ENCODE measurements around the gene PHKB. TPM values are rescaled to one million over a fixed set of nuclear protein-coding genes. Genes with fewer than 3 reads are reported as not detected.
A peak's percentile ranks its signal among the peaks of the same experiment; 100 is the strongest.

The PHKB gene
- total RNA-seq, 1 experiment from 2014 or later, result 87.4 TPM

GRCh38 chr16:47568351-47568750, 107.2 kb downstream of the PHKB start:
- Histone ChIP-seq H3K9me3 (ENCODE audit: low read length) (no peaks in the 10 kb centered on the region), H3K4me2 (ENCODE audit: low read depth, low read length, poor library complexity, severe bottlenecking) (no peak overlapping the region), H3K9ac (ENCODE audit: low read length) (no peak overlapping the region), H2AFZ (ENCODE audit: low read length) (no peak overlapping the region), H3K27me3 (ENCODE audit: low read length) (no peaks in the 10 kb centered on the region), H3K79me2 (ENCODE audit: low read length) (0 out of 2 replicates have a peak, but pooled peaks cover 4% of the 10 kb centered on the region), H3K4me1 (ENCODE audit: low read length) (peaks cover 11% of the 10 kb centered on the region), H4K20me1 (ENCODE audit: insufficient read depth, low read depth, low read length) (no peaks in the 10 kb centered on the region), H3K4me3 (ENCODE audit: low read length) (no peak overlapping the region), H3K27ac (ENCODE audit: low read length) (no peak overlapping the region), H3K9me2 (replicated peaks; ENCODE audit: insufficient read depth, low read length) (no peaks in the 10 kb centered on the region), H3K36me3 (ENCODE audit: insufficient read depth, low read length) (no peaks in the 10 kb centered on the region)
- DNase-seq, result no peak

GRCh38 chr16:47571049-47571448, 109.9 kb downstream of the PHKB start:
- H3K9ac ChIP-seq (ENCODE audit: low read length), result no peak overlapping the region
- peaks cover 3% of the 10 kb centered on the region; the same call in 1 of the 2 replicates for H3K9me3 ChIP-seq (ENCODE audit: low read length)
- H3K36me3 ChIP-seq (ENCODE audit: insufficient read depth, low read length), result peaks cover 4% of the 10 kb centered on the region; the same call in 1 of the 2 replicates
- no peak overlapping the region for H2AFZ ChIP-seq (ENCODE audit: low read length)
- 0 out of 2 replicates have a peak, but pooled peaks cover 4% of the 10 kb centered on the region for H3K79me2 ChIP-seq (ENCODE audit: low read length)
- peak; percentile 63 for DNase-seq
- H3K9me2 ChIP-seq (replicated peaks; ENCODE audit: insufficient read depth, low read length), result no peaks in the 10 kb centered on the region
- no peak overlapping the region for H3K4me3 ChIP-seq (ENCODE audit: low read length)
- no peaks in the 10 kb centered on the region for H3K27me3 ChIP-seq (ENCODE audit: low read length)
- no peak overlapping the region for H3K27ac ChIP-seq (ENCODE audit: low read length)
- H3K4me1 ChIP-seq (ENCODE audit: low read length), result peaks cover 23% of the 10 kb centered on the region
- no peak overlapping the region for H3K4me2 ChIP-seq (ENCODE audit: low read depth, low read length, poor library complexity, severe bottlenecking)
- H4K20me1 ChIP-seq (ENCODE audit: insufficient read depth, low read depth, low read length), result no peaks in the 10 kb centered on the region

- Histone ChIP-seq H3K4me1 (ENCODE audit: low read length) (peaks cover 23% of the 10 kb centered on the region), H3K9ac (ENCODE audit: low read length) (no peak overlapping the region), H3K4me3 (ENCODE audit: low read length) (no peak overlapping the region), H3K27me3 (ENCODE audit: low read length) (no peaks in the 10 kb centered on the region), H3K9me2 (replicated peaks; ENCODE audit: insufficient read depth, low read length) (no peaks in the 10 kb centered on the region), H3K79me2 (ENCODE audit: low read length) (0 out of 2 replicates have a peak, but pooled peaks cover 4% of the 10 kb centered on the region), H3K4me2 (ENCODE audit: low read depth, low read length, poor library complexity, severe bottlenecking) (no peak overlapping the region), H3K36me3 (ENCODE audit: insufficient read depth, low read length) (peaks cover 4% of the 10 kb centered on the region; the same call in 1 of the 2 replicates), H3K9me3 (ENCODE audit: low read length) (peaks cover 3% of the 10 kb centered on the region; the same call in 1 of the 2 replicates), H3K27ac (ENCODE audit: low read length) (no peak overlapping the region), H2AFZ (ENCODE audit: low read length) (no peak overlapping the region), H4K20me1 (ENCODE audit: insufficient read depth, low read depth, low read length) (no peaks in the 10 kb centered on the region)
- no peak for DNase-seq
Observed at GRCh38 chr16:47571711-47572110, 110.6 kb downstream of the PHKB start.

- H3K9me2 ChIP-seq (replicated peaks; ENCODE audit: insufficient read depth, low read length), result no peaks in the 10 kb centered on the region
- H4K20me1 ChIP-seq (ENCODE audit: insufficient read depth, low read depth, low read length), result no peaks in the 10 kb centered on the region
- H3K27ac ChIP-seq (ENCODE audit: low read length), result peak overlapping the region; percentile 53; the same call in 1 of the 2 replicates
- peak; percentile 64 for DNase-seq
- no peak overlapping the region; the same call in 1 of the 2 replicates for H3K4me3 ChIP-seq (ENCODE audit: low read length)
- no peaks in the 10 kb centered on the region for H3K27me3 ChIP-seq (ENCODE audit: low read length)
- peaks cover 11% of the 10 kb centered on the region for H3K4me1 ChIP-seq (ENCODE audit: low read length)
- peaks cover 4% of the 10 kb centered on the region; the same call in 1 of the 2 replicates for H3K79me2 ChIP-seq (ENCODE audit: low read length)
- peaks cover 3% of the 10 kb centered on the region; the same call in 1 of the 2 replicates for H3K9me3 ChIP-seq (ENCODE audit: low read length)
- H3K9ac ChIP-seq (ENCODE audit: low read length), result no peak overlapping the region
- no peak overlapping the region for H3K4me2 ChIP-seq (ENCODE audit: low read depth, low read length, poor library complexity, severe bottlenecking)
- peaks cover 4% of the 10 kb centered on the region; the same call in 1 of the 2 replicates for H3K36me3 ChIP-seq (ENCODE audit: insufficient read depth, low read length)
- no peak overlapping the region for H2AFZ ChIP-seq (ENCODE audit: low read length)
Observed at GRCh38 chr16:47574091-47575054, 113.2 kb downstream of the PHKB start.

GRCh38 chr16:47577029-47577428, 115.9 kb downstream of the PHKB start:
- no peak for DNase-seq
- Histone ChIP-seq H4K20me1 (ENCODE audit: insufficient read depth, low read depth, low read length) (no peaks in the 10 kb centered on the region), H3K27ac (ENCODE audit: low read length) (no peak overlapping the region), H3K9me3 (ENCODE audit: low read length) (peaks cover 3% of the 10 kb centered on the region; the same call in 1 of the 2 replicates), H3K79me2 (ENCODE audit: low read length) (peaks cover 4% of the 10 kb centered on the region; the same call in 1 of the 2 replicates), H3K9ac (ENCODE audit: low read length) (no peak overlapping the region), H3K36me3 (ENCODE audit: insufficient read depth, low read length) (peaks cover 4% of the 10 kb centered on the region; the same call in 1 of the 2 replicates), H3K4me2 (ENCODE audit: low read depth, low read length, poor library complexity, severe bottlenecking) (no peak overlapping the region), H2AFZ (ENCODE audit: low read length) (no peak overlapping the region), H3K4me1 (ENCODE audit: low read length) (peaks cover 14% of the 10 kb centered on the region), H3K27me3 (ENCODE audit: low read length) (no peaks in the 10 kb centered on the region), H3K9me2 (replicated peaks; ENCODE audit: insufficient read depth, low read length) (no peaks in the 10 kb centered on the region), H3K4me3 (ENCODE audit: low read length) (no peak overlapping the region)

GRCh38 chr16:47578033-47578432, 116.9 kb downstream of the PHKB start:
- Histone ChIP-seq H3K9me2 (replicated peaks; ENCODE audit: insufficient read depth, low read length) (no peaks in the 10 kb centered on the region), H3K27me3 (ENCODE audit: low read length) (no peaks in the 10 kb centered on the region), H4K20me1 (ENCODE audit: insufficient read depth, low read depth, low read length) (no peaks in the 10 kb centered on the region), H3K27ac (ENCODE audit: low read length) (no peak overlapping the region), H2AFZ (ENCODE audit: low read length) (no peak overlapping the region), H3K4me1 (ENCODE audit: low read length) (peaks cover 14% of the 10 kb centered on the region), H3K4me2 (ENCODE audit: low read depth, low read length, poor library complexity, severe bottlenecking) (no peak overlapping the region), H3K9me3 (ENCODE audit: low read length) (peaks cover 3% of the 10 kb centered on the region; the same call in 1 of the 2 replicates), H3K79me2 (ENCODE audit: low read length) (peaks cover 4% of the 10 kb centered on the region; the same call in 1 of the 2 replicates), H3K36me3 (ENCODE audit: insufficient read depth, low read length) (peaks cover 4% of the 10 kb centered on the region; the same call in 1 of the 2 replicates), H3K4me3 (ENCODE audit: low read length) (no peak overlapping the region), H3K9ac (ENCODE audit: low read length) (no peak overlapping the region)
- DNase-seq, result no peak

- Histone ChIP-seq H3K79me2 (ENCODE audit: low read length) (peaks cover 4% of the 10 kb centered on the region; the same call in 1 of the 2 replicates), H3K27ac (ENCODE audit: low read length) (no peak overlapping the region), H3K9ac (ENCODE audit: low read length) (no peak overlapping the region), H3K9me2 (replicated peaks; ENCODE audit: insufficient read depth, low read length) (no peaks in the 10 kb centered on the region), H3K27me3 (ENCODE audit: low read length) (no peaks in the 10 kb centered on the region), H3K4me1 (ENCODE audit: low read length) (peaks cover 14% of the 10 kb centered on the region), H4K20me1 (ENCODE audit: insufficient read depth, low read depth, low read length) (no peaks in the 10 kb centered on the region), H3K4me3 (ENCODE audit: low read length) (no peak overlapping the region), H3K36me3 (ENCODE audit: insufficient read depth, low read length) (peaks cover 4% of the 10 kb centered on the region; the same call in 1 of the 2 replicates), H3K9me3 (ENCODE audit: low read length) (peaks cover 3% of the 10 kb centered on the region; the same call in 1 of the 2 replicates), H3K4me2 (ENCODE audit: low read depth, low read length, poor library complexity, severe bottlenecking) (no peak overlapping the region), H2AFZ (ENCODE audit: low read length) (no peak overlapping the region)
- no peak for DNase-seq
Observed at GRCh38 chr16:47578573-47578972, 117.4 kb downstream of the PHKB start.

GRCh38 chr16:47581114-47581513, 120.0 kb downstream of the PHKB start:
- Histone ChIP-seq H3K27ac (ENCODE audit: low read length) (no peak overlapping the region), H2AFZ (ENCODE audit: low read length) (no peak overlapping the region), H3K9me2 (replicated peaks; ENCODE audit: insufficient read depth, low read length) (no peaks in the 10 kb centered on the region), H3K27me3 (ENCODE audit: low read length) (no peaks in the 10 kb centered on the region), H3K36me3 (ENCODE audit: insufficient read depth, low read length) (no peaks in the 10 kb centered on the region), H3K4me1 (ENCODE audit: low read length) (peaks cover 19% of the 10 kb centered on the region), H3K4me2 (ENCODE audit: low read depth, low read length, poor library complexity, severe bottlenecking) (no peak overlapping the region), H3K79me2 (ENCODE audit: low read length) (peaks cover 4% of the 10 kb centered on the region; the same call in 1 of the 2 replicates), H3K9ac (ENCODE audit: low read length) (no peak overlapping the region), H4K20me1 (ENCODE audit: insufficient read depth, low read depth, low read length) (no peaks in the 10 kb centered on the region), H3K9me3 (ENCODE audit: low read length) (no peaks in the 10 kb centered on the region), H3K4me3 (ENCODE audit: low read length) (no peak overlapping the region)
- no peak for DNase-seq

Measured in Karpas-422 (cell line).